Activated CD8-positive, alpha-beta memory T cell treated with anti-CD3 and anti-CD28 coated beads for 48 hours (primary cell): ENCODE results near the gene SLC7A7.
"Not testable (repeated sequence)": the region's sequence is repeated elsewhere in the genome, so short reads cannot be mapped to it uniquely, and the experiment has no call there.

ENCODE experiments used
- DNase-seq, 3 experiments: peaks; one replicate each; pipeline ENCODE4 v3.0.0-alpha.2; 2020; ENCODE audit warnings: low read depth in 2 of 3, low spot score in 2 of 3

Gene SLC7A7

GRCh38 chr14:22844221-22845102, 29.2 kb upstream of the SLC7A7 start:
- DNase-seq = no peak

GRCh38 chr14:22843123-22843925, 28.1 kb upstream of the SLC7A7 start:
- DNase-seq = no peak

GRCh38 chr14:22842211-22843122, 27.2 kb upstream of the SLC7A7 start:
- no peak for DNase-seq

GRCh38 chr14:22841769-22842168, 26.5 kb upstream of the SLC7A7 start:
- DNase-seq = no peak

GRCh38 chr14:22841311-22841710, 26.1 kb upstream of the SLC7A7 start:
- no peak for DNase-seq

GRCh38 chr14:22839159-22839779, 24.0 kb upstream of the SLC7A7 start:
- DNase-seq = no peak

- DNase-seq = no peak
Measured at GRCh38 chr14:22838631-22839041, 23.4 kb upstream of the SLC7A7 start.

GRCh38 chr14:22837750-22838538, 22.7 kb upstream of the SLC7A7 start:
- no peak for DNase-seq

GRCh38 chr14:22837114-22837749, 22.0 kb upstream of the SLC7A7 start:
- no peak for DNase-seq

GRCh38 chr14:22836301-22837113, 21.3 kb upstream of the SLC7A7 start, which contains the start of gene MMP14:
MMP14 (plus strand) TSS chr14:22836585; CDS start chr14:22836818, 233 bp downstream.
- DNase-seq = no peak

GRCh38 chr14:22835505-22835904, 20.3 kb upstream of the SLC7A7 start:
- no peak for DNase-seq

- DNase-seq = no peak
Measured at GRCh38 chr14:22830443-22831010, 15.3 kb upstream of the SLC7A7 start.

GRCh38 chr14:22829661-22830442, 14.6 kb upstream of the SLC7A7 start, which contains the start of gene MRPL52:
MRPL52 (plus strand) TSS chr14:22829887; CDS start chr14:22829913, 26 bp downstream.
- DNase-seq = peak; percentile 56 to 74 (median 69)

GRCh38 chr14:22829076-22829660, 13.9 kb upstream of the SLC7A7 start:
- not testable (repeated sequence) for DNase-seq

- no peak for DNase-seq
Measured at GRCh38 chr14:22824711-22825359, 9.6 kb upstream of the SLC7A7 start.

GRCh38 chr14:22822571-22823098, 7.4 kb upstream of the SLC7A7 start:
- DNase-seq = peak; percentile 37 to 42 (median 39)
